Measurements from ENCODE around the gene RYR3.

RYR3 gene

GRCh38 chr15:33639456-33639855 is 328.7 kb downstream of the RYR3 start:
- no peak for DNase-seq (ENCODE audit: low read depth in 3 of 3, low spot score in 1 of 3)

GRCh38 chr15:33639978-33640377 is 329.2 kb downstream of the RYR3 start:
- DNase-seq (ENCODE audit: low read depth in 3 of 3, low spot score in 1 of 3), result no peak

- DNase-seq (ENCODE audit: low read depth in 3 of 3, low spot score in 1 of 3), result no peak
These were observed 330.3 kb downstream of the RYR3 start for GRCh38 chr15:33641069-33641468.

GRCh38 chr15:33644304-33644703 is 333.5 kb downstream of the RYR3 start:
- DNase-seq (ENCODE audit: low read depth in 3 of 3, low spot score in 1 of 3), result no peak

- no peak for DNase-seq (ENCODE audit: low read depth in 3 of 3, low spot score in 1 of 3)
These were observed 336.0 kb downstream of the RYR3 start for GRCh38 chr15:33646744-33647143.

GRCh38 chr15:33649217-33649933 is 338.6 kb downstream of the RYR3 start:
- no peak for DNase-seq (ENCODE audit: low read depth in 3 of 3, low spot score in 1 of 3)

- DNase-seq (ENCODE audit: low read depth in 3 of 3, low spot score in 1 of 3), result no peak
These were observed 344.1 kb downstream of the RYR3 start for GRCh38 chr15:33654860-33655259.

- no peak for DNase-seq (ENCODE audit: low read depth in 3 of 3, low spot score in 1 of 3)
These were observed 344.7 kb downstream of the RYR3 start for GRCh38 chr15:33655488-33655887.

GRCh38 chr15:33656168-33656567 is 345.4 kb downstream of the RYR3 start:
- no peak for DNase-seq (ENCODE audit: low read depth in 3 of 3, low spot score in 1 of 3)

GRCh38 chr15:33660151-33660550 is 349.4 kb downstream of the RYR3 start:
- DNase-seq (ENCODE audit: low read depth in 3 of 3, low spot score in 1 of 3), result no peak

GRCh38 chr15:33662014-33662413 is 351.2 kb downstream of the RYR3 start:
- DNase-seq (ENCODE audit: low read depth in 3 of 3, low spot score in 1 of 3), result no peak

- DNase-seq (ENCODE audit: low read depth in 3 of 3, low spot score in 1 of 3), result no peak
These were observed 354.2 kb downstream of the RYR3 start for GRCh38 chr15:33664947-33665346.

GRCh38 chr15:33670567-33670966 is 359.8 kb downstream of the RYR3 start:
- DNase-seq (ENCODE audit: low read depth in 3 of 3, low spot score in 1 of 3), result no peak

- no peak for DNase-seq (ENCODE audit: low read depth in 3 of 3, low spot score in 1 of 3)
These were observed 360.7 kb downstream of the RYR3 start for GRCh38 chr15:33671456-33671855.

GRCh38 chr15:33675246-33675645 is 364.5 kb downstream of the RYR3 start:
- DNase-seq (ENCODE audit: low read depth in 3 of 3, low spot score in 1 of 3), result no peak

- DNase-seq (ENCODE audit: low read depth in 3 of 3, low spot score in 1 of 3), result no peak
These were observed 366.6 kb downstream of the RYR3 start for GRCh38 chr15:33677238-33677830.

- DNase-seq (ENCODE audit: low read depth in 3 of 3, low spot score in 1 of 3), result no peak
These were observed 367.4 kb downstream of the RYR3 start for GRCh38 chr15:33678176-33678575.

GRCh38 chr15:33678602-33679001 is 367.8 kb downstream of the RYR3 start:
- DNase-seq (ENCODE audit: low read depth in 3 of 3, low spot score in 1 of 3), result no peak

GRCh38 chr15:33679061-33679460 is 368.3 kb downstream of the RYR3 start:
- no peak for DNase-seq (ENCODE audit: low read depth in 3 of 3, low spot score in 1 of 3)

- DNase-seq (ENCODE audit: low read depth in 3 of 3, low spot score in 1 of 3), result no peak
These were observed 369.6 kb downstream of the RYR3 start for GRCh38 chr15:33680336-33680735.

- no peak for DNase-seq (ENCODE audit: low read depth in 3 of 3, low spot score in 1 of 3)
These were observed 382.5 kb downstream of the RYR3 start for GRCh38 chr15:33693166-33693800.

GRCh38 chr15:33698126-33698525 is 387.4 kb downstream of the RYR3 start:
- DNase-seq (ENCODE audit: low read depth in 3 of 3, low spot score in 1 of 3), result no peak

- no peak for DNase-seq (ENCODE audit: low read depth in 3 of 3, low spot score in 1 of 3)
These were observed 388.4 kb downstream of the RYR3 start for GRCh38 chr15:33699145-33699544.

All from stimulated activated CD4-positive, alpha-beta T cell treated with anti-CD3 and anti-CD28 coated beads, TNF-alpha, amount 100 ng/mL, for 1 hour (primary cell).